Lower leg skin (tissue), 4 donors: ENCODE measurements around the gene RC3H1. TPM values are rescaled to one million over a fixed set of nuclear protein-coding genes. Genes with fewer than 3 reads are reported as not detected.
"Not testable (repeated sequence)": the region's sequence is repeated elsewhere in the genome, so short reads cannot be mapped to it uniquely, and the experiment has no call there.

Experiments
- DNase-seq, 2 donors: peaks; one replicate each; pipeline ENCODE4 v3.0.0-alpha.2; 2019; ENCODE audit warnings: low spot score in 2 of 2
- H3K4me3 ChIP-seq: fragments of 200-600 bp; sonication (generic); 2 replicates; pipeline ENCODE4 v1.5.1; 2017; ENCODE audit warnings: mild to moderate bottlenecking, low read depth; ENCODE audit not compliant: poor library complexity, severe bottlenecking
- POLR2A ChIP-seq, 2 donors: fragments of 450-650 bp; IDR thresholded peaks; one replicate each; pipeline ENCODE4 v1.6.1; 2016 to 2017; ENCODE audit warnings: antibody characterized with exemption in 2 of 2, mild to moderate bottlenecking in 1 of 2, moderate library complexity in 1 of 2
- WGBS, 2 donors: methylation state at CpG; one replicate each; pipeline ENCODE4 v1.1.5; 2018; 5-methylcytosine and 5-hydroxymethylcytosine counted together
- intact Hi-C: fragments of 100-400 bp; cut with DNase I; formaldehyde crosslinking; loops from one replicate; pipeline ENCODE4 v1.15.0; 2023; ENCODE audit warnings: low total_unique reads
- total RNA-seq, 4 donors: library from RNA; depleted of rRNA; stranded (reverse); fragments of >200 nt; gene quantifications; one replicate each; pipeline ENCODE4 v1.1.0, GENCODE V29; 2016
- TF ChIP-seq, protein P1 (sequence below), 3 donors: fragments of 450-650 bp; IDR thresholded peaks; one replicate each; pipeline ENCODE4 v1.5.1; 2016; ENCODE audit warnings: antibody characterized with exemption in 3 of 3, mild to moderate bottlenecking in 3 of 3, moderate library complexity in 2 of 3

RC3H1 gene
- total RNA-seq, 4 donors from 2014 or later: 16.1 to 30.9 (median 27.0) TPM

GRCh38 chr1:173960625-173961024 lies 61.5 kb downstream of the RC3H1 start:
- DNase-seq: no peak
- intact Hi-C loops: no loop called here
- TF ChIP-seq, protein P1, sequence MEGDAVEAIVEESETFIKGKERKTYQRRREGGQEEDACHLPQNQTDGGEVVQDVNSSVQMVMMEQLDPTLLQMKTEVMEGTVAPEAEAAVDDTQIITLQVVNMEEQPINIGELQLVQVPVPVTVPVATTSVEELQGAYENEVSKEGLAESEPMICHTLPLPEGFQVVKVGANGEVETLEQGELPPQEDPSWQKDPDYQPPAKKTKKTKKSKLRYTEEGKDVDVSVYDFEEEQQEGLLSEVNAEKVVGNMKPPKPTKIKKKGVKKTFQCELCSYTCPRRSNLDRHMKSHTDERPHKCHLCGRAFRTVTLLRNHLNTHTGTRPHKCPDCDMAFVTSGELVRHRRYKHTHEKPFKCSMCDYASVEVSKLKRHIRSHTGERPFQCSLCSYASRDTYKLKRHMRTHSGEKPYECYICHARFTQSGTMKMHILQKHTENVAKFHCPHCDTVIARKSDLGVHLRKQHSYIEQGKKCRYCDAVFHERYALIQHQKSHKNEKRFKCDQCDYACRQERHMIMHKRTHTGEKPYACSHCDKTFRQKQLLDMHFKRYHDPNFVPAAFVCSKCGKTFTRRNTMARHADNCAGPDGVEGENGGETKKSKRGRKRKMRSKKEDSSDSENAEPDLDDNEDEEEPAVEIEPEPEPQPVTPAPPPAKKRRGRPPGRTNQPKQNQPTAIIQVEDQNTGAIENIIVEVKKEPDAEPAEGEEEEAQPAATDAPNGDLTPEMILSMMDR (IDR thresholded peaks at IDR 0.05): no peak
- no peak for TF ChIP-seq POLR2A (IDR thresholded peaks at IDR 0.05)
- 67 to 76% methylated on average over 5 of the region's 5 CpGs for WGBS, 2 donors
- no peak overlapping the region for H3K4me3 ChIP-seq

- intact Hi-C loops: no loop called here
- TF ChIP-seq POLR2A (IDR thresholded peaks at IDR 0.05): no peak
- TF ChIP-seq, protein P1 (IDR thresholded peaks at IDR 0.05): no peak
- no peak for DNase-seq
- H3K4me3 ChIP-seq: no peak overlapping the region
These were observed 68.0 kb downstream of the RC3H1 start for GRCh38 chr1:173954179-173954578.

- DNase-seq: no peak
- no peak for TF ChIP-seq POLR2A (IDR thresholded peaks at IDR 0.05)
- TF ChIP-seq, protein P1 (IDR thresholded peaks at IDR 0.05): no peak
- no peak overlapping the region for H3K4me3 ChIP-seq
- intact Hi-C loops: no loop called here
- 96 to 99% methylated on average over 4 of the region's 4 CpGs for WGBS, 2 donors
These were observed 73.6 kb downstream of the RC3H1 start for GRCh38 chr1:173948594-173948993.

DNA sequence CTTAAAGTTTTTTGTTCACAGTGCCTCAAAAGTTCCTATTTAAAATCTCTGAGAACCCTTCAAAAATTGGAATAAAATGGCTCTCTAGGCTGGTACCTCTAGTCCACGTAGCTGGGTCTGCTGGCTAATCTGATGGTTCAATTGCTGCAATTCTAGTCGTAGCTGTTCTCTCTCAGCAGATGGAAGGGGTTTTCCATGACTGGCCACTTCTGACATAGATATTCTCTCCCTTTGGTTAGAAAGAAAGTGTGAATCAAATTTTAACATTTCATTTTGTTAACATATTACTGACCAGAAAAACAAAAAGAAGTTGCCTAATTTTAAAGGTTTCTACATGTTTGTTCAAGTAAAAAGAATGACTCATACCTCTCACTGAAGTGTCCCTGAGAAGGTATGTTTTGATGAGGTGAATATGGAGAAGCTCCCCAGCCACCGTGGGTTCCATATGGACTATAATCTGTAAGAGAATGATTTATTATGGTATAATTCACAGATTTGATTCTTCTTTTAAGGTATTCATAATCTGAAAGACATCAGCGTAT lies 75.7 kb downstream of the RC3H1 start:
- 78 to 81% methylated on average over 4 of the region's 4 CpGs for WGBS, 2 donors
- no peak for DNase-seq
- intact Hi-C loops: no loop called here
- TF ChIP-seq, protein P1 (IDR thresholded peaks at IDR 0.05): no peak
- TF ChIP-seq POLR2A (IDR thresholded peaks at IDR 0.05): no peak
- H3K4me3 ChIP-seq: no peak overlapping the region

DNA sequence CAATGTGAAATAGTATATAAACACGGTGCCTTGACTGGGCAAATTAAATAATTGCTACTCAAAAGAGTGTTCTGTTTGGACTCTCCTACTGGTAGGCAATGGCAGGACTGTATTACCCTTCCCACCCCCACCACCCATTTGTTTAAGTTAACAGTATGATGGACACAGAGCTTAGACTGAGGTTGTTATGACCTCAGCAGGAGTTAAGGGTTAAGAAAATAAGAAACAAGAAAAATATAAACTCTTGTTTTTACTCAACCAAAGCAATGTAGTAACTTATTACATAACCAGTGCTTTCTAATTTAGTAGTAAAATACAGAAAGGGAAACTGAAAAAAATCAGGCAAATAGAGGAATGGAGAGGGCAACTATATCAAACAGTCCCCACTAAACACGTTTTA lies 85.1 kb downstream of the RC3H1 start:
- 81 to 88% methylated on average over 2 of the region's 2 CpGs for WGBS, 2 donors
- intact Hi-C loops: no loop called here
- no peak overlapping the region for H3K4me3 ChIP-seq
- TF ChIP-seq POLR2A (IDR thresholded peaks at IDR 0.05): no peak
- TF ChIP-seq, protein P1 (IDR thresholded peaks at IDR 0.05): no peak
- no peak for DNase-seq

GRCh38 chr1:173934440-173934839 lies 87.7 kb downstream of the RC3H1 start:
- H3K4me3 ChIP-seq: no peak overlapping the region
- no peak for TF ChIP-seq POLR2A (IDR thresholded peaks at IDR 0.05)
- TF ChIP-seq, protein P1 (IDR thresholded peaks at IDR 0.05): no peak
- intact Hi-C loops: no loop called here
- WGBS, 2 donors: 94 to 97% methylated on average over 1 of the region's 1 CpG
- no peak for DNase-seq

DNA sequence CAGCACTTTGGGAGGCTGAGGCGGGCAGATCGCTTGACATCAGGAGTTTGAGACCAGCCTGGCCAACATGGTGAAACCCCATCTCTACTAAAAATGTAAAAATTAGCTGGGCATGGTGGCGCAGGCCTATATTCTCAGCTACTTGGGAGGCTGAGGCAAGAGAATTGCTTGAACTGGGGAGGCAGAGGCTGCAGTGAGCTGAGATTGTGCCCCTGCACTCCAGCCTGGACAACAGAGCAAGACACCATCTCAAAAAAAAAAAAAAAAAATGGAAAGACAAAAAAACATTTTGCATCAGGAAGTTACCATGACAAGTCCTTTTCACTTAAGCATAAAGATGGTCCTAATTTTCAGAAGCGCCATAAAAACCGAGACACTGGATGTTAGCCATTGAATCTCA lies 91.6 kb downstream of the RC3H1 start:
- H3K4me3 ChIP-seq, intact Hi-C loops, DNase-seq: not testable (repeated sequence)
- WGBS, 2 donors: 96% methylated on average over 5 of the region's 5 CpGs
